ENCODE data around the gene XRRA1. TPM values are rescaled to one million over a fixed set of nuclear protein-coding genes. Genes with fewer than 3 reads are reported as not detected.

Gene XRRA1
- total RNA-seq, 1 experiment from 2014 or later: 29.5 TPM

- BruUV-seq (replicated peaks): no TSS peak
- H3F3A ChIP-seq (ENCODE audit: insufficient read depth, low read depth): peaks cover 6% of the 10 kb centered on the region; the same call in 1 of the 2 replicates
- no peak overlapping the region for H3K4me2 ChIP-seq
- H3K9me2 ChIP-seq (ENCODE audit: insufficient read depth): no peaks in the 10 kb centered on the region
- DNase-seq: no peak
- no peaks in the 10 kb centered on the region for H3K27me3 ChIP-seq (ENCODE audit: insufficient read depth, low read depth)
- peaks cover 68% of the 10 kb centered on the region for H3K36me3 ChIP-seq (ENCODE audit: low read depth)
- intact Hi-C loops (cut with micrococcal nuclease; ENCODE audit: unreplicated experiment): no loop called here
- H3K4me3 ChIP-seq: no peak overlapping the region
- no peak for TF ChIP-seq CTCF (conservative IDR thresholded peaks at IDR 0.05)
- TF ChIP-seq EZH2 (IDR thresholded peaks at IDR 0.05; ENCODE audit: low read depth): no peak
- H3K4me1 ChIP-seq (replicated peaks; ENCODE audit: insufficient read depth): no peaks in the 10 kb centered on the region
- peaks cover 50% of the 10 kb centered on the region for H3K9me3 ChIP-seq (ENCODE audit: insufficient read depth, low read depth)
- ChIA-PET POLR2A (ENCODE audit: unreplicated experiment) (no interaction called here), CTCF (no interaction called here)
- no peak overlapping the region for H2AFZ ChIP-seq
- no peak overlapping the region for H3K27ac ChIP-seq
- H3K79me2 ChIP-seq (ENCODE audit: low read depth): no peaks in the 10 kb centered on the region
- H4K20me1 ChIP-seq (ENCODE audit: insufficient read depth): no peaks in the 10 kb centered on the region
Observed at GRCh38 chr11:74863410-74863809, 85.5 kb downstream of the XRRA1 start.

- Histone ChIP-seq H3K4me3 (no peak overlapping the region), H4K20me1 (ENCODE audit: insufficient read depth) (no peaks in the 10 kb centered on the region; the same call in 1 of the 2 replicates), H3F3A (ENCODE audit: insufficient read depth, low read depth) (no peaks in the 10 kb centered on the region), H3K9me2 (ENCODE audit: insufficient read depth) (no peaks in the 10 kb centered on the region), H3K36me3 (ENCODE audit: low read depth) (peaks cover 69% of the 10 kb centered on the region), H3K4me2 (no peak overlapping the region), H3K79me2 (ENCODE audit: low read depth) (no peaks in the 10 kb centered on the region), H3K4me1 (replicated peaks; ENCODE audit: insufficient read depth) (no peaks in the 10 kb centered on the region), H2AFZ (no peak overlapping the region), H3K9me3 (ENCODE audit: insufficient read depth, low read depth) (peaks cover 27% of the 10 kb centered on the region; the same call in 1 of the 2 replicates), H3K27me3 (ENCODE audit: insufficient read depth, low read depth) (no peaks in the 10 kb centered on the region), H3K27ac (no peak overlapping the region)
- no peak for DNase-seq
- ChIA-PET CTCF (no interaction called here), POLR2A (ENCODE audit: unreplicated experiment) (no interaction called here)
- intact Hi-C loops (cut with micrococcal nuclease; ENCODE audit: unreplicated experiment): no loop called here
- TF ChIP-seq EZH2 (IDR thresholded peaks at IDR 0.05; ENCODE audit: low read depth): no peak
- TF ChIP-seq CTCF (conservative IDR thresholded peaks at IDR 0.05): no peak
- no TSS peak for BruUV-seq (replicated peaks)
Observed at GRCh38 chr11:74860743-74861142, 88.1 kb downstream of the XRRA1 start.

GRCh38 chr11:74853223-74853622 is 95.7 kb downstream of the XRRA1 start:
- Histone ChIP-seq H3K27me3 (ENCODE audit: insufficient read depth, low read depth) (no peaks in the 10 kb centered on the region), H3K79me2 (ENCODE audit: low read depth) (no peaks in the 10 kb centered on the region), H3K4me3 (no peak overlapping the region), H3F3A (ENCODE audit: insufficient read depth, low read depth) (no peaks in the 10 kb centered on the region), H3K4me2 (no peak overlapping the region), H3K9me3 (ENCODE audit: insufficient read depth, low read depth) (no peaks in the 10 kb centered on the region), H4K20me1 (ENCODE audit: insufficient read depth) (no peaks in the 10 kb centered on the region; the same call in 1 of the 2 replicates), H3K27ac (no peak overlapping the region), H3K36me3 (ENCODE audit: low read depth) (peaks cover 15% of the 10 kb centered on the region), H2AFZ (no peak overlapping the region), H3K9me2 (ENCODE audit: insufficient read depth) (no peaks in the 10 kb centered on the region), H3K4me1 (replicated peaks; ENCODE audit: insufficient read depth) (no peaks in the 10 kb centered on the region)
- ChIA-PET POLR2A (ENCODE audit: unreplicated experiment) (no interaction called here), CTCF (no interaction called here)
- DNase-seq: no peak
- no TSS peak for BruUV-seq (replicated peaks)
- intact Hi-C loops (cut with micrococcal nuclease; ENCODE audit: unreplicated experiment): no loop called here
- TF ChIP-seq EZH2 (IDR thresholded peaks at IDR 0.05; ENCODE audit: low read depth) (no peak), CTCF (conservative IDR thresholded peaks at IDR 0.05) (no peak)

Data from PC-9 (cell line).